Right renal pelvis (tissue), 4 donors: ENCODE measurements around the gene PXYLP1. TPM values are rescaled to one million over a fixed set of nuclear protein-coding genes. Genes with fewer than 3 reads are reported as not detected.
"Not testable (repeated sequence)": the region's sequence is repeated elsewhere in the genome, so short reads cannot be mapped to it uniquely, and the experiment has no call there.

Experiments used
- DNase-seq, 4 donors: peaks; one replicate each; pipeline ENCODE4 v3.0.0-alpha.2; 2013; ENCODE audit warnings: low read depth in 4 of 4, low spot score in 3 of 4, missing footprints in 1 of 4
- polyA plus RNA-seq, 4 donors: library from polyadenylated mRNA; unstranded; fragments of 120-200 nt; gene quantifications; one replicate each; pipeline ENCODE4 v1.2.1, GENCODE V29; 2013; ENCODE audit not compliant: insufficient read length in 4 of 4

The PXYLP1 gene, protein sequence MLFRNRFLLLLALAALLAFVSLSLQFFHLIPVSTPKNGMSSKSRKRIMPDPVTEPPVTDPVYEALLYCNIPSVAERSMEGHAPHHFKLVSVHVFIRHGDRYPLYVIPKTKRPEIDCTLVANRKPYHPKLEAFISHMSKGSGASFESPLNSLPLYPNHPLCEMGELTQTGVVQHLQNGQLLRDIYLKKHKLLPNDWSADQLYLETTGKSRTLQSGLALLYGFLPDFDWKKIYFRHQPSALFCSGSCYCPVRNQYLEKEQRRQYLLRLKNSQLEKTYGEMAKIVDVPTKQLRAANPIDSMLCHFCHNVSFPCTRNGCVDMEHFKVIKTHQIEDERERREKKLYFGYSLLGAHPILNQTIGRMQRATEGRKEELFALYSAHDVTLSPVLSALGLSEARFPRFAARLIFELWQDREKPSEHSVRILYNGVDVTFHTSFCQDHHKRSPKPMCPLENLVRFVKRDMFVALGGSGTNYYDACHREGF
- 10 to 100 TPM; 36.0 to 45.1 (median 42.0) TPM for polyA plus RNA-seq

DNA sequence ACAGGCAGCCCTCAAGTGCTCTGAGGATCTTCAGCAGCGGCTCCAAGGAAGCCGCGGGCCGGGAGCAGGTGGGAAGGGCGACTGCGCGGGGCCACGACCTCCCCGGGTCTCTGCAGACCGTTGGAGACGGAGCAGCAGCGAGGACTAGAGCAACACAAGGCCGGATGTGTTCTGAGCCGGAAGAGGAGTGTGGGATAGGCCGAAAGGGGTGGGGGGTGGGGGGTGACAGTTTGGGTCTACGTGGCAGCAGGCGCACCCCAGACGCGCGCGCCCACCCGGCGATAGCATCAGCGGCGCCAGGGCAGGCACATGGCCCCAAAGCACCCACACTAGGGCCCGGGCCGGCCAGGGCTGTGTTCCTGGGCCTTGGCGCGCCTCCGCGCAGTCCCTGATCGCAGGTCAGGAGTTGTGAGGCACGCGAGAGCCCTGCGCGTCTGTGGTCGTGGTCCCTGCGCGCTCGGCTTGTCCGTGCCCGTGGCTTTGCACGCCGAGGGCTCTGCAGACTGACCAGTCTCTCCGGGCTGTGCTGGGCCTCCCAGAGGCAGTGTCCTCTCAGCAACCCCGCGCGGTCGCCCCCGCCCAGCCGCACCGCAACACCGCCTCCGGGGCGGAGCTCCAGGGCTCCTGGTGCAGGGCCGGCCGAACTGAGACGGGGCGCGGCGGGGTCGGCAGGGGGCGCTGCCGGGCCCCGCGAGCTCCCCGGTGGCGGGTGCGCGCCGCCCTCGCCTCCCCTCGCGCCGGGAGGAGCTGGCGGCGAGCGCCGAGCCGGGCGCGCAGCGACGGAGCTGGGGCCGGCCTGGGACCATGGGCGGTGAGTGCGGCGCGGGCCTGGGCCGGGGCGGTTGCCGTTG, at the start of gene PXYLP1:
PXYLP1 (plus strand) TSS at position 725 of the 851 bp plus-strand sequence. CDS start 28,351 bp downstream, outside the sequence.
- peak; percentile 82 to 90 (median 86) for DNase-seq

DNA sequence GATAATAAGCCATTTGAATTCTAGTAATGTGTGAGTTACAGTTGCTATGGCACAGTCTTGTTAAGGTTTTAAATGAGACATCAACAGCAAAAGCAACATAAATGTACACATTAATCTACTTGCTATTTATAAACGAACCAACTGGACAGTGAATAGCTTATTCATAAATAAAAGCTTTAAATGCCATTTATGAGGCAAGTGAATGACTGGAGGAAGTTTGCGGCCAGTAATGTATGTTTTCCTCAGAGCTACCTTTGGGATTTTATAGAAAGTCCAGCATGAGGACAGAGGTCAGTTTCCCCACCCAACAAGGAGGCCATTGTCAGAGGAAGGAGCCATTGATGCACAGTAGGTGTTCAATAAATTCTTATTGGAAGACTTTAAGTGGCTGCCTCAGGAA, 48.0 kb upstream of the PXYLP1 start:
- no peak for DNase-seq

DNA sequence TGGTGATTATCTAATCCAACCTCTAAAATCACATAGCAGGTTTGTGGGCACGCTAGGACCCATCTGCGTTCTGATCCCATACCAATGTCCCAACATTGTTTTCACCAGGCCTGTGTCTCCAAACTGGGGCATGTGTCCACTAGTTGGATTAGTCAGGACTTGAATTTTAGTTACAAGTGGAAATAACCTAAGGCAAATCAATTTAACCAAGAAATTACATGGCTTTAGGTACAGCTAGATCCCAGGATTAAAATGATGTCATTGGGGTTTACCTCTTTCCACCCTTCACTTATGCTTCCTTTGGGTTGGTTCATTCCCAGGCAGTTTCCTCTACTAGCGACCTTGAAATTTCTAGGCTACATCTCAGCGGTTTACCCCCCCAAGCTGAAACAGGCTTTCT, 47.2 kb upstream of the PXYLP1 start:
- no peak for DNase-seq

DNA sequence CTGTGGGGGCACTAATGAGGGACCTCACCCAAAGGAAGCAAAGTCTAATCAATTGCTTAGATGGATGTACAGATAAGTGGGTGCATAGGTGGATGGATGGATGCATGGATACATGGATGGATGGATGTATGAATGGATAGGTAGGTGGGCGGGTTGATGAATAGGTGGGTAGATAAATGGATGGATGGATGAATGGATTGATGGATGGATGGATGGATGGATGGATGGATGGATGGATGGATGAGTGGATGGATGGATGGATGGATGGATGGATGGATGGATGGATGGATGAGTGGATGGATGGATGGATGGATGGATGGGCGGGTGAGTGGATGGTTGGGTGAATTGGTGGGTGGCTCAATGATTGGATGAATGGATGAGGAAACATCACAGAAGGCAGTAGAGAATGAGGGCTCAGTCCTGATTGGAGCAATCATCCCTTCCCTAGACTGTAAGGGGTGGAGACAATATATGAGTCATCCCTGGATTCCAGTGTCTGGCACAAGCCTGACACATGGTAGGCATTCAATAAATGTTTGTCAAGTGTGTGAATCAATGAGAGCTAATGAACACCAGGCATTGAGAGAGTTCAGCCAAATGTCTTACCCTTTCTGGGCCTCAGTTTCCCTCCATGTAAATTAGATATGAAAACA, 40.4 kb upstream of the PXYLP1 start:
- no peak for DNase-seq

DNA sequence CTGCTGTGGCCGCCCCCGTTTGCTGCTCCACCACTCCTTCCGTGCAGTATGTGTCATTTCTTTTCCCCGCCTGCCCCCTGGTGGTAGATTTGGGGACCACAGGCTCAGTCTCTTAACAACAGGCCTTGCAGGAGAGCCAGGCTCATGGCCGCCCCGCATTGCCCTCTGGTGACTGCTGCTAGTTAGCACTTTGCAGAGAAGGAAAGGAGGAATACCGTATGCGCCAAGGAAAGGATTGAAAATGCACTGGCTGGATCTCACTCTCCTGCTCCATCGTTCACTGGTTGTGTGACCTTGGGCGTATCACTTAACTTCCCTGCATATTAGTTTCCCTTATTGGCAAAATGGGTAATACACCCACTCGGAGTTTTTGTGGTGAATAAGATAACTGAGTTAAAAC, 39.3 kb upstream of the PXYLP1 start:
- peak; percentile 93 to 97 (median 96) for DNase-seq

DNA sequence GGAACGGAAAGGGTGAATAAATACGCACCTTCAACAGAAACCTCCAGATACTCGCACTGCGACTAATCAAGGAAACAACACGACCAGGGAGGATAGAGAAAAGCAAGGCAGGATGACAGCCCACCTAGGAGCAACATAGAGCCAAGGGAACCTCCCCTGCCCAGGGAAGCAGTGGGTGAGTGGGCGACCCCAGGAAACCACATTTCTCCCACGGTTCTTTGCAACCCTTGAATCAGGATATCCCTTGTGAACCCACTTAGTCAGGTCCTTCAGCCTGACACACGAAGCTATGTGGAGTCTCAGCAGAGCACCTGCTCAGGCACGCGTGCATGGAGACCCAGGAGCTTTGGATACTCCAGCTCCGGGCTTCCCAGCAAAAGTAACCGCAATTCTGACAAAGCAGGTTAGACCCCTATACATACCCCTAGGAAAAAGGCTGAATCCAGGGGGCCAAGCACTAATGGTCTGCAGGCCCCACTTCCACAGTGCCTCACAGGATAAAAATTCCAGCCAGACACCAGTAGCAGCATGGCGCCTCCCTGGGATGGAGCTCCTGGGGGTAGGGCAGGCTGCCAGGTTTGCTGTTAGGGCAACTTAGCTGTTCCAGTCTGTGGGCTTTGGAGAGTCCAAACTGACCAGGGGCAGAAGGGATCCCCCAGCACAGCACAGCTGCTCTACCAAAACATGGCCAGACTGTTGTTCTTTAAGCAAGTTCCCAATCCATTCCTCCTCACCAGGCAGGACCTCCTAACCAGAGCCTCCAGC, 38.4 kb upstream of the PXYLP1 start:
- no peak for DNase-seq

DNA sequence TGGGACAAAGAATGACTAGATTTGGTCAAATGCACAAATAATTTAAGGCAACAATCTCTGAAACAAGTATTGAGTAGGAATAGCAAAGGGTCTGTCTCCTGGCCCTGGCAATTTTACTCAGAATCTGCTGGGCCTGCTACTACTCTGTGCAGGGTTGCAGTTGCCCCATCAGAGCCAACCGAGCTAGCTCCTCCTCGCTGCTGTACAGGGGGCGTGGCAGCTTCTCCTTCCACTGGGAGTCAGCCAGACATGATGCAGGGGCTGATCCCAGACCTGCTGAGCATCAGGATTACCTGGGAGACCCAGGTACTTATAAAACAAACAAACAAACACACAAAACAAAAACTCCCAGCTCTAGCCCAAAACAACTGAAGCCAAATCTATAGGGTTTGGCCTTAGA, 30.5 kb upstream of the PXYLP1 start:
- DNase-seq, result no peak

DNA sequence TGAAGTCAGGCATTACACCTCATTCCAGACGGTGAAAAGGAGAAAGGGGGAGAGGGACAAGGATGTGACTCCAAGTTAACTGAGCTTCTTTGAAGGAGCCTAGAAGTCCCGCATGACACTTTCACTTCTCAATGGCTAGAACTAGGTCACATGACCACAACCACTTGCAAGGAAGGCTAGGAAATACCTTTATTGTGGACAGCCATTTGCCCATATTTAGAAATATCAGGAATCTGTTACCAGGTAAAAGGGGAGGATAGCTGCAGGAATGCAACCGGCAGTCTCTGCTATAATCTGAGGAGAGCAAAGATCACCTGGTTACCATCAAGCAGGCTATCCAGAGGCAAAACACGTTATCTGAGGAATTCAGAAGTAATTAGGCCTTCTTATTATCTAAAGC, 28.9 kb upstream of the PXYLP1 start:
- no peak for DNase-seq

DNA sequence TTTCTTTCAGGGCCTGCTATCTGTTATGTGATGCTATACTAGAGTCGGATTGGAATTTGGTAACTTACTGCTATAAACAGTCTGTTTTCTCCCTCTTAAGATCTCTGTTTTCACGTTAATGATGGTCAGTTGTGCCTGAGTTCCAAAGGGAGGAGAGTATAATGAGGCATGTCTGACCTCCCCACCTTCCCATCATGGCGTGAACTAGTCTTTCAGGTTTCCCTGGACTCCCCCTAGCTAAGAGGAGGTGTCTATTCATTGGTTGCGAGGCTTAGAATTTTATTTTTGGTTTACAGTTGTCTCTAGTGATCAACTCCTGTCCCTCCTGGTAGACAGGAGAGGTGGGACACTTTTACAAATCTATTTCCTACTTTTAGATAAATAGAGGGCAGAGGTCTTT, 27.8 kb upstream of the PXYLP1 start:
- DNase-seq, result no peak

DNA sequence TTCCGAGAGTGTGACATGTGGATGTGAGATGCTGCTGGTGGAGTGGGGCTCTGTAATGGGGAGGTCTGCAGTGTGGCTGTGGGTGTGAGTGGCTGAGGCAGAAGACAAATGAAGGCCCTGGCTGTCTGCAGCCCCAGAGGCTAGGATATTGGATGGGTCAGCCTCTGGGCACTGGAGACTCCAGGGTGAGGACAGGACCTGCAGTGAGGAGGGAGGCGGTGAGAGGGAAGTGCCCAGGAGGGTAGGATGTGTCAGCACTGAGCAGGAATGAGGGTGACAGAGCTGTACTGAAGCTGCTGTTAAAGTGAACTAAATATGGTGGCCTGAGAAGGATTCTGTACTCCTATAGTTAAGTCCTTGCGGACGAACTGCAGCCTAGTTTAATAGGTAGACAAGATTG, 27.3 kb upstream of the PXYLP1 start:
- no peak for DNase-seq

DNA sequence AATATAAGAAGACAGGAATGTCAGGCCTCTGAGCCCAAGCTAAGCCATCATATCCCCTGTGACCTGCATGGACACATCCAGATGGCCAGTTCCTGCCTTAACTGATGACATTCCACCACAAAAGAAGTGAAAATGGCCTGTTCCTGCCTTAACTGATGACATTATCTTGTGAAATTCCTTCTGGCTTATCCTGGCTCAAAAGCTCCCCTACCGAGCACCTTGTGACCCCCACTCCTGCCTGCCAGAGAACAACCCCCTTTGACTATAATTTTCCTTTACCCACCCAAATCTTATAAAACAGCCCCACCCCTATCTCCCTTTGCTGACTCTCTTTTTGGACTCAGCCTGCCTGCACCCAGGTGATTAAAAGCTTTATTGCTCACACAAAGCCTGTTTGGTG, 20.3 kb upstream of the PXYLP1 start:
- not testable (repeated sequence) for DNase-seq

DNA sequence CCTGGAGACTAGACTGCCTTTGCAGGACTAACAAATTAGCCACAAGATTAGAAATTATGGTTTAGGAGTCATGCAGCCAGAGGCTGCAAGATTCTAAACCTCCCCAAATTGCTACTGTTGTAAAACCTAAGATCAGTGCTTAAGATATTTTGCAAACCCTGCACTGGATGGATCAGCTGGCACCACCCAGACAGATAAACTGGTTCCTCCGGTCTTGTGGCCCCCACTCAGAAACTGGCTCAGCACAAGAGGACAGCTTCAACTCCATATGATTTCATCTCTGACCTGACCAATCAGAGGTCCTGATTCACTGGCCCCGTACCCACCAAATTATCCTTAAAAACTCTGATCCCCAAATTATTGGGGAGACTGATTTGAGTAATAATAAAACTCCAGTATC, 19.5 kb upstream of the PXYLP1 start:
- no peak for DNase-seq

DNA sequence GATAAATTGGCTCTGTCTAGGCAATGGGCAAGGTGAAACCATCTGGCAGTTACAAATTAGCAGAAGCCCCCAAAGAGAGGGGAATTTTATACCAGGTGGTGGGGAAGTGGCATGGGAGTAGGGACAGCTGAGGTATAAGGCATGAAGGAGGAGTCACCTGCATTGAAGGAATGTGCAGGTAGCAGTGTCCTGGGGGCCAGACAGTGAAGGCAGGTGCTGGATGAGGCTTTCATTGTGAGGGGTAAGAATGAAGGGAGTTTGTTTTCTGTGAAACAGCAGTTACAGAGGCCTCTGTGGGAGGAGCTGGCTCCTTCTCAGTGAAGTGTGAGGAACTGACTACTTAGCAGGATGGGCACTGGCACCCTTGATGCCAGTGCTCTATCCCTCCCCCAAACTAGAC, 19.1 kb upstream of the PXYLP1 start:
- DNase-seq, result no peak

DNA sequence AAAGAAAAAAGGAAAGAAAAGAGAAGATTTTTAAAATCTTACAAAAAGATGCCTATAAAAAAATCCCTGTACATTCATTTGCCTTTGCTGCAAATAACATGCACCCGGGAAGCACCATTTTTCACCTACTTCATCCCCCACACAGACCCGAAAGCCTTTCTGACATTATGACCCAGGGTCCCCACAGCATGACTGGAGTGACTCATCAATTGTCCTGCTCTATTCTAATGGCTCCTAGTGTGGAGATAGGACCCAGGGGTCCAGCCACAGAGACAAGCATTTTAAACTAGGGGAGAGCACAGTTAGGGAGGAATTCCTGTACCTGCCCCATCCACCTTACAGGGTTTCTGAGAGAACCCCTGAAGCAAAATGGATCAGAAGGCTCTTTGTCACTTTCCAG, 14.7 kb upstream of the PXYLP1 start:
- no peak for DNase-seq

DNA sequence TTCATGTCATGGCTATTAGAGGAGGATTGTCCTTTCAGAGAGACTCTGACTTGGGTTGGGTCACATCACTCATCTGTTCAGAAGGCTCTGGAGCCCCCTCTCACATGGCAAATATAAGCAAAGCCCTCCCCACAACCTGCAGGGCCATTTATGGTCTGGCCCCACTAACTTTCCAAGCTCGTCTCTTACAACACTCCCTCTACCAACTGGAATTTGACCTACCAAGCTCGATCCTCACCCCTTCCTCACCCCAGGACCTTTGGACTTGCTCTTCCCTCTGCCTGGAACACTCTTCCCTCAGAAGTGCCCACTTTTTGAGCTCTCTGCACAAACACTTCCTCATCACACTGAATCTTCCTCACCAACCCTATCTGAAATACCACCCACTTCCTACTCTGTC, 14.2 kb upstream of the PXYLP1 start:
- DNase-seq, result no peak

DNA sequence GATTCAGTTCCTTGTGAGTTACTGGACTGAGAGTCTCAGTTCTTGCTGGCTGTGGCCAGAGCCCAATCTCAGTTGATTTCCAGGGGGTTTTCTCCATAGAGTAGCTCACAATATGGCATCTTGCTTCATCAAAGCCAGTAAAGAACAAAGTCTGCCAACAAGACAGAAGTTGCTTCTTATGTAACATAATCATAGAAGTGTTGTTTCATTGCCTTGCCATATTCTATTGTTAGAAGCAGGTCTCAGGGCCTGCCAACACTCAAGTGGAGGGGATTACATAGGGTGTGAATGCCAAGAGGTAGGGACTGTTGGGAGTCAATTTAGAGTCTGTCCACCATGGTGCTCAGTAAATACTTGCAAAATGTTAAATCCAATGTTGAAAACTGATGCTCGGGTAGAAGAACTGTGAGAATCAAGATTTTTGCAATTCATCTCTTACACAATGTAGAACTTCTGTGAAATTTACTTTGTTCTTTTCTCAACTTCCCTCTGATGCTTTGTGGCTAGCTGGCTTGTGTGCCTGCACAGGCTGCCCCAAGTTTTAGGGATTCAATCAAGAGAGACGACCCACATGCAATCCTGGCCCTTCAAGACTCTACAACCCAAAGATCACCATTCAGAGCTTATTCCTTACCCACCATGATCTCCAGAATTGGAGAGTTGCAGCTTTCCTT, 13.3 kb upstream of the PXYLP1 start:
- DNase-seq, result no peak

DNA sequence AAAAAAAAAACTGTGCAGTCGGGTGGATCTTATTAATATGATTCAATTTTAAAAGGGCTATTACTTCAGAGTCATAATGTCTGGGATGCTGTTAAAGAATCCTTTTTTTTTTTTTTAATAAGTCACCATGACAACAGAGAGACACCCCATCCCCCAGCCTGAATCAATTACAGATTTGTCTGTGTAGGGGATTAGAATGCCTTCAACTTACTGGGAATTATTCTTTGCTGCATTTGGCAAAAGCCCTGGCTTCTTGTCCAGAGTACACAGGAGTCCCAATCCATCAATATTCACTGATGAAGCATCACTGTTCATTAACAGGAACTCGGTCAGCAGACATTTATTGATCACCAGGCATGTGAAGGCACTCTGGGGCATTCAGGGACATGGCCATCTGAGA, 12.7 kb upstream of the PXYLP1 start:
- no peak for DNase-seq

DNA sequence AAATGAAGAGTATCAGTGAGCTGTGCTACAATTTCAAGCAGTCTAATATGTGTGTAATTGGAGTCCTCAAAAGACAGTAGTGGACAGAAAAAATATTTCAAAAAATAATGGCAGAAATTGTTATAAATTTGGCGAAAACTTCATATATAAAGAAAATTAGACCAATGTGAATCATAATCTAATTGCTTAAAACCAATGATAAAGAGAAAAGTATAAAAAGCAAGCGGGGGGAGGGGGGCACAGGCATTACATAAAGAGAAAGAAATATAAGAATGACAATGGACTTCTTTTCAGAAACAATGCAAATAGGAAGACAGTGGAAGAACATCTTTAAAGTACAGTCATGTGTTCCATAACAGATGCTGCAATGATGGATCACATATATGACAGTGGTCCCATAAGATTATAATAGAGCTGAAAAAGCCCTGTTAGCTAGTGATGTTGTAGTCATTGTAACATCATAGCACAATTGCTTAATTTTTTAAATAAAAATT, 7.9 kb upstream of the PXYLP1 start:
- DNase-seq, result no peak

DNA sequence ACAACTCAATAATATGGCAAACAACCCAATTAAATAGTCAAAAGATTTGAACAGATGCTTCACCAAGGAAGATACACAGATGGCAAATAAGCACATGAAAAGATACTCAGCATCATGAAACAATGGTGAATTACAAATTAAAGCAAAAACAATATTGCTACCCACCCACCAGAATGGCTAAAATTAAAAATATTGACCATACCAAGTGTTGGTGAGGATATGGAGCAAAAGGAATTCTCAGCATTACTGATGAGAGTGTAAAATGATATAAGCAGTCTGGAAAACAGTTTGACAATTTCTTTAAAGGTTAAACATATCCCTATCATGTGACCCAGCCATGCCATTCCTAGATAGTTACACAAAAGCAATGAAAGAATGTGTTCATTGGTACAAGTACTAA, 5.7 kb upstream of the PXYLP1 start:
- no peak for DNase-seq

DNA sequence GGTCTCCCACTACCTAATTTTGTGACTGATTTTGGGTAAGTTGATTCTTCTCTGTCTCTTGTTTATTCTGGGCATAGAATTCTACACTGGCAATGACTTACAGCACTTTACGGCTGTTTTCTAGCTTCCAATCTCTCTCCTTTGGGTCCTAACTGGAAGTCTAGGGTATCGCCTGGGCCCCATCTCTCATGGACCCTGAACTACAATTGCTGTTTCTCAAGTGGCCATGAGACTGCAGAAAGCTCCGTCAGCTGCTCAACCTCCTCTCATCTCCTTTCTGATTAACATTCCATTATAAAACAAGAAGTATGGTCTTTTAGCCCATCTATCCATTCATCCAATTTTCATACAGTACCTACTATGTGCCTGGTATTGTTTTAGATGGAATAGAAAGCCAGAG, 4.4 kb upstream of the PXYLP1 start:
- DNase-seq, result no peak
